ENCODE data around the gene APOA4. TPM values are rescaled to one million over a fixed set of nuclear protein-coding genes. Genes with fewer than 3 reads are reported as not detected.

Gene APOA4
- total and polyA plus RNA-seq, 11 donors = 0.86 TPM; not detected in 10

DNA sequence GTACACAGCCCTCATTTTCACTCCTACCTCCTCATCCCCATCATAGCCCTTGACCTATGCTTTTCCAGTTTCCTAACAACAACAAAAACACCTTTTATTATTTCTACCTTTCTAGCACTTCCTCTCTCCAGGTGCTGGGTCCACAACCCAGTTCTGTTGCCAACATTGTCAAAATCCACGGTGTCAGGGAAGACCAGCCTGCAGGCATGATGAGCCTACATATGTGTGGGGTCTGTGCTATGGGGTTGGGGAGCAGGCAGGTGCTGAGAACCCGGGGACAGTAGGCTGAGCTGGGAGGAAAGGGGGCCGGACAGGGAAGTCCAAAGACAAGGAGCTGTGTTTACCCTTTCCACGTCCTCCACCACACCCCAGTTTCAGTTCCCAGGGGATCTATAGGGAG is 34.6 kb downstream of the APOA4 start:
- 64 to 67% (median 66%) methylated on average over 4 of the region's 4 CpGs for WGBS, 4 donors
- Histone ChIP-seq H3K4me3 (peak overlapping the region in 11 of 12 donors; percentile 74 to 99 (median 95)), H3K36me3 (peaks cover 3 to 34% (median 31%) of the 10 kb centered on the region in 9 donors), H3K27me3 (no peaks in the 10 kb centered on the region), H3K4me1 (peaks cover 0 to 31% (median 16%) of the 10 kb centered on the region in 12 donors), H3K9me3 (no peaks in the 10 kb centered on the region), H3K27ac (peak overlapping the region in 11 of 12 donors; percentile 61 to 93 (median 86))
- TF ChIP-seq POLR2A (IDR thresholded peaks at IDR 0.05) = no peak
- TF ChIP-seq, protein P1, sequence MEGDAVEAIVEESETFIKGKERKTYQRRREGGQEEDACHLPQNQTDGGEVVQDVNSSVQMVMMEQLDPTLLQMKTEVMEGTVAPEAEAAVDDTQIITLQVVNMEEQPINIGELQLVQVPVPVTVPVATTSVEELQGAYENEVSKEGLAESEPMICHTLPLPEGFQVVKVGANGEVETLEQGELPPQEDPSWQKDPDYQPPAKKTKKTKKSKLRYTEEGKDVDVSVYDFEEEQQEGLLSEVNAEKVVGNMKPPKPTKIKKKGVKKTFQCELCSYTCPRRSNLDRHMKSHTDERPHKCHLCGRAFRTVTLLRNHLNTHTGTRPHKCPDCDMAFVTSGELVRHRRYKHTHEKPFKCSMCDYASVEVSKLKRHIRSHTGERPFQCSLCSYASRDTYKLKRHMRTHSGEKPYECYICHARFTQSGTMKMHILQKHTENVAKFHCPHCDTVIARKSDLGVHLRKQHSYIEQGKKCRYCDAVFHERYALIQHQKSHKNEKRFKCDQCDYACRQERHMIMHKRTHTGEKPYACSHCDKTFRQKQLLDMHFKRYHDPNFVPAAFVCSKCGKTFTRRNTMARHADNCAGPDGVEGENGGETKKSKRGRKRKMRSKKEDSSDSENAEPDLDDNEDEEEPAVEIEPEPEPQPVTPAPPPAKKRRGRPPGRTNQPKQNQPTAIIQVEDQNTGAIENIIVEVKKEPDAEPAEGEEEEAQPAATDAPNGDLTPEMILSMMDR (IDR thresholded peaks at IDR 0.05) = no peak
- intact Hi-C loops (cut with DNase I) = loop anchor here in 5 of 10 donors (2.0 to 10.0 kb wide), 4 partner anchors 434 to 446 kb away; partner anchors contain the start of genes PCSK7 (in 1 of the 5) and RNF214 (in 1 of the 5)
- ATAC-seq = no peak
- DNase-seq = no peak

DNA sequence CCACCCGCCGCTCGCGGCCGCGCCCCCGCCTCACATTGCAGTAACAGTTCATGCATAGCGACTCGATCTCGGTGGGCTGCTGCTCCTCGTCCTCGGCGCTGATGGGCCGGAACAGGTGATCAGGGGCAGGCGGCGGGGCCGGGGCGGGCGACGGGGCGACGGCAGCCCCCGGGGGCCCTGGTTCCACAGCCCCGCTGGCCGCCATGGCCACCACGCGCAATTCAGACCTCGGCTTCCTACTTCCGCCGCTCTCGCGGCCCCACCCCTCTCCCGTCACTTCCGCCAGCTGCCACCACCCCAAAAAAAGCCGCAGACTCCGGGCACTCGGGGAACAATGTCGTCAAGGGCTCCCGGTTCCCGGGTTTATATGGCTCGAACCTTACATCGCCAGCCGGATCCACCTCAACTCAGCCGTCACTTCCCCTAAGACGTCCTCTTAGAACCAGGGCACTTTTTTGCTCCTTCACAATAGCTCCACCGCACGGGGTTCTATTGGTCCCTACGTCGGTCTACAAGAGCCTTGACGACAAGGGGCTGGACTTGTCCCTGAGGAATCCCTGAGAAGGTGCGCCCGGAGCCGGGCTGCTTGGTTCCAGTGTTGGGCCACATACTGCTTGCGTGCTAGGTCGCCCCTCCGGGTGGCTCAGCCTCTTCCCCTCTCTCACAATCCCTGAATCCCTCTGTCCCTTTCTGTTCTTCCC is 35.2 kb downstream of the APOA4 start, which contains the start of gene ZPR1:
Gene ZPR1 (minus strand): TSS at position 238 of the 701 bp plus-strand sequence. CDS start 33 bp downstream, at position 205.
- DNase-seq = peak; percentile 85 to 92 (median 88)
- Histone ChIP-seq H3K27me3 (no peaks in the 10 kb centered on the region), H3K4me1 (peaks cover 0 to 31% (median 16%) of the 10 kb centered on the region in 12 donors), H3K36me3 (peaks cover 3 to 40% (median 36%) of the 10 kb centered on the region in 9 donors), H3K27ac (peak within 1 kb of the TSS; percentile 61 to 93 (median 84)), H3K4me3 (peak within 1 kb of the TSS; percentile 74 to 99 (median 96)), H3K9me3 (no peaks in the 10 kb centered on the region)
- WGBS, 4 donors = 0 to 1% (median 1%) methylated on average over 42 to 56 of the region's 56 CpGs
- TF ChIP-seq POLR2A (IDR thresholded peaks at IDR 0.05) = peak in 1 of 2 donors; percentile 66
- TF ChIP-seq, protein P1 (IDR thresholded peaks at IDR 0.05) = no peak
- ATAC-seq = peak; percentile 80 to 90 (median 88)
- intact Hi-C loops (cut with DNase I) = loop anchor here in 5 of 10 donors (2.0 to 10.0 kb wide), 4 partner anchors 434 to 447 kb away; partner anchors contain the start of genes PCSK7 (in 1 of the 5) and RNF214 (in 1 of the 5)

DNA sequence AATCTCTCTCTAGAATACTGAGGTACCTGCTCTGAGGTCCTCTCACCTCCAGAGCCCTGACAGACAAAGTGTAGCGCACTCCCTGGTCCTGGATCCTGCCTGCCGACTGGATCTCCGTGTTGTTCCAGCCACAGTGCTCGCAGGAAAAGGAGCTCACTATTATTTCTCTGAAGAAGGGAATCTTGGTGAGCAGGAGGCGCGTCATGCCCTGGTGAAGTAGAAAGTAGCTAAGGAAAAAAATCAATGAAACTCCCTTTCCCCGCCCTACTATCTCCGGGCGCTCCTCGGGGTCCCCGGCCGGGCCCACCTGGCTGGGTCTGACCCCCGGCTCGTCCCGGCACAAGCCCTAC is 35.7 kb downstream of the APOA4 start:
- H3K4me3 ChIP-seq = peak overlapping the region; percentile 74 to 99 (median 96)
- 0 to 2% (median 1%) methylated on average over 15 of the region's 15 CpGs for WGBS, 4 donors
- DNase-seq = peak in 1 of 5 donors; percentile 32
- no peak for TF ChIP-seq POLR2A (IDR thresholded peaks at IDR 0.05)
- TF ChIP-seq, protein P1 (IDR thresholded peaks at IDR 0.05) = no peak
- no peak for ATAC-seq
- H3K36me3 ChIP-seq = peaks cover 3 to 45% (median 42%) of the 10 kb centered on the region in 9 donors
- intact Hi-C loops (cut with DNase I) = loop anchor here in 4 of 10 donors (5.0 to 10.0 kb wide), 3 partner anchors 435 to 447 kb away; partner anchors contain the start of genes PCSK7 (in 1 of the 4) and RNF214 (in 1 of the 4)
- no peaks in the 10 kb centered on the region for H3K27me3 ChIP-seq
- peaks cover 0 to 31% (median 16%) of the 10 kb centered on the region in 12 donors for H3K4me1 ChIP-seq
- H3K9me3 ChIP-seq = no peaks in the 10 kb centered on the region
- H3K27ac ChIP-seq = peak overlapping the region; percentile 61 to 93 (median 84)

DNA sequence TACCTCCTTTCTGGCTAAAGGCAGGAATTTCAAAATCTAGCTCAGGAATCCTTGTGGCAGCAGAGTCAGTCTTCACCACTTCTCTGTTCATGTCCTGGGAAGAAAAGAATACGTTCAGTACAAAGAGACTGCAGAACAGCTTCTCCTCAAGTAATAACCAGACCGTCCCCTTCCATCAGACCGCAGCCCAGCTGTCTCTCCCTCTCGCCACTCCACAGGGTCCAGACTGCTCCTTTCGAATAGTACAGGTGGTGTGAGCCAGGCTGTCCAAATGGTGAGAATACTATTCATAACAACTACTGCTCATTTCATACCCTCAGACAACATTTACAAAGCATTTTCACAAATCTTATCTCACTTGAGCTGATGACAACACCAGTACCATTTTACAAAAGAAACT is 36.1 kb downstream of the APOA4 start:
- H3K9me3 ChIP-seq = no peaks in the 10 kb centered on the region
- peak overlapping the region in 4 of 12 donors; percentile 80 to 89 (median 84) for H3K27ac ChIP-seq
- WGBS, 4 donors = 69 to 71% (median 70%) methylated on average over 5 of the region's 5 CpGs
- intact Hi-C loops (cut with DNase I) = loop anchor here in 4 of 10 donors (5.0 to 10.0 kb wide), 3 partner anchors 435 to 448 kb away; partner anchors contain the start of genes PCSK7 (in 1 of the 4) and RNF214 (in 1 of the 4)
- peak overlapping the region; percentile 74 to 99 (median 96) for H3K4me3 ChIP-seq
- no peak for ATAC-seq
- H3K27me3 ChIP-seq = no peaks in the 10 kb centered on the region
- no peak for TF ChIP-seq POLR2A (IDR thresholded peaks at IDR 0.05)
- TF ChIP-seq, protein P1 (IDR thresholded peaks at IDR 0.05) = no peak
- DNase-seq = no peak
- peaks cover 0 to 31% (median 16%) of the 10 kb centered on the region in 12 donors for H3K4me1 ChIP-seq
- peaks cover 3 to 50% (median 46%) of the 10 kb centered on the region in 9 donors for H3K36me3 ChIP-seq
